ENCODE measurements around the gene KIF26A.

The KIF26A gene

DNA sequence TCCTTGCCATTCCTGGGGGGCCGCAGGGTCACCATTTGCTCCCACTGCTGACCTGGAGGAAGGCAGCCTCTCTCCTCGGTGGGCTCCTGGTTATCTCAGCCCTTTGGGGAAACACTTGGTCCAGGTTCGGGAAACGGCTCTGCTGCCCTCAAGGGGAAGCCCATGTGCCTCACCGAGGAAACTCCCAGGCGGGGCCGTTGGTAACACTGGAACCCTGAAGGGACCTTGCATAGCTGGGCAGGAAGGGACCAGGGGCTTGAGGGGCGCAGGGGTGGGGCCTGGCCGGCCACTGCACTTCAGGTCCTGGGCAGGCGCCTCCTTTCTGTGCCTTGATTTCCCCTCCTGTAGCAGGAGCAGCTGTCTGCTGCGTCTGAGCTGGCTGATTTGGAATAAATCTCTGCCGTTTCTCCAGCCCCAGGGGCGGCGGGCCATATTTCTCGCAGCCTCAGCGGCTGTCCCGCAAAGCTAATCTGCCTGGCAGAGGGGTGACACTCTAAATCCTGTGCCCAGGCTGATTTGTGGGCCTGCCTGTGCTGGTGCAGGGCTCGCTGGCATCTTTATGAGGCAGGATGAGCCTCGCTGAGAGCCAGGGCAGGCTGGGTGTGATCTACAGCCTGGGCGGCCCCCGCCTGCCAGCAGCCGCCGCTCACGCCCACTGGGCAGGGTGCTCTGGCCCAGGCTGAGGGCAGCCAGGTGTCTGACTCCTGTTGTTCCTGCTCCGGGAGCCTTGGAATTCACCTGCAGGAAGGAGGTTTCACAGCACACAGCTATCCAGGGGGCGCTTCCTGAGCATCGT lies 49.7 kb downstream of the KIF26A start:
- H3F3A ChIP-seq (ENCODE audit: insufficient read depth) = no peaks in the 10 kb centered on the region
- no peak overlapping the region for H3K27ac ChIP-seq (ENCODE audit: low read depth, low read length)
- H4K20me1 ChIP-seq (ENCODE audit: low read depth, low read length) = no peaks in the 10 kb centered on the region
- H3K9me2 ChIP-seq (replicated peaks; ENCODE audit: insufficient read depth, low read length) = no peaks in the 10 kb centered on the region
- H3K9me3 ChIP-seq (ENCODE audit: insufficient read depth, low read length) = no peaks in the 10 kb centered on the region
- no peak overlapping the region for H3K4me3 ChIP-seq (ENCODE audit: insufficient read depth, low read length, poor library complexity, severe bottlenecking)
- H2AFZ ChIP-seq (ENCODE audit: low read depth, low read length, severe bottlenecking) = no peak overlapping the region
- H3K36me3 ChIP-seq (ENCODE audit: low read length) = no peaks in the 10 kb centered on the region
- no peak overlapping the region for H3K9ac ChIP-seq (ENCODE audit: low read length)
- no peak for TF ChIP-seq EZH2phosphoT487 (conservative IDR thresholded peaks at IDR 0.05; ENCODE audit: low read length)
- no peak for TF ChIP-seq CTCF (IDR thresholded peaks at IDR 0.05; ENCODE audit: insufficient read depth, low read length, poor library complexity, severe bottlenecking)
- no peak overlapping the region for H3K4me2 ChIP-seq (ENCODE audit: low read depth, low read length, poor library complexity, severe bottlenecking)
- H3K27me3 ChIP-seq (ENCODE audit: low read length) = no peaks in the 10 kb centered on the region
- H3K79me2 ChIP-seq (ENCODE audit: insufficient read depth, low read length) = no peaks in the 10 kb centered on the region

DNA sequence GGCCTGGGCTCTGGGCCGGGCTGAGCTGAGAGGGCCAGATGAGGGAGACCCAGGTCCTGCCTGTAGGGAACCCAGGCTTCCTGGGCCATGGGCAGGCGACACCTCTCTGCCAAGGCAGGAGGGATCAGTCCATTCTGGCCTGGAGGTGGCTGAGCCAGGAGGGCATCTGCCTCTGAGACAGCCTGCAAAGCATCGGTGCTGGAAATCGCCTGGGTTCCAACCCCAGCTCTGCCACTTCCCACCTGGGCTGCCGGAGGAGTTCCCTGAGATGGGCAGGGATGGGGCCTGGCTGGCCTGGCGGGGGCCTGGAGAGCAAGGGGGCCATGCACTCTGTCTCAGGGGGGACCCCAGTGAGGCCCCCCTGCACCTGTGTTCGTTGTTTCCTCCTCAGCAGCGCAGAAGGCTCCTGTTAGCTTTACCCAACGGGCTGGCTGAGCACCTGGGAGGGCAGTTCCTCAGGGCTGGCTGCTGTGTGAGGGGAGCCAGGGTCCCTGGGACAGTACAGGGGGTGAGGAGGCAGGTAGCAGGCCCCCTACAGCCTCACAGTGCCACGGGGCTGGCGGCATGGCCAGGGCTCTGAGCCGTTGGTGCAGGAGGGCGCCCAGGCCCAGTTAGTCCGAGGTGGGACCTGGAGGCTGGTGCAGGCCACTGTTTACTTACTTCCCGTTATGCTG lies 50.5 kb downstream of the KIF26A start:
- no peaks in the 10 kb centered on the region for H3K36me3 ChIP-seq (ENCODE audit: low read length)
- TF ChIP-seq EZH2phosphoT487 (conservative IDR thresholded peaks at IDR 0.05; ENCODE audit: low read length) = no peak
- TF ChIP-seq CTCF (IDR thresholded peaks at IDR 0.05; ENCODE audit: insufficient read depth, low read length, poor library complexity, severe bottlenecking) = no peak
- H3K4me3 ChIP-seq (ENCODE audit: insufficient read depth, low read length, poor library complexity, severe bottlenecking) = no peak overlapping the region
- H4K20me1 ChIP-seq (ENCODE audit: low read depth, low read length) = no peaks in the 10 kb centered on the region
- no peak overlapping the region for H3K9ac ChIP-seq (ENCODE audit: low read length)
- H3K9me3 ChIP-seq (ENCODE audit: insufficient read depth, low read length) = no peaks in the 10 kb centered on the region
- H3K4me2 ChIP-seq (ENCODE audit: low read depth, low read length, poor library complexity, severe bottlenecking) = no peak overlapping the region
- H3K79me2 ChIP-seq (ENCODE audit: insufficient read depth, low read length) = no peaks in the 10 kb centered on the region
- H3F3A ChIP-seq (ENCODE audit: insufficient read depth) = no peaks in the 10 kb centered on the region
- no peak overlapping the region for H2AFZ ChIP-seq (ENCODE audit: low read depth, low read length, severe bottlenecking)
- no peak overlapping the region for H3K27ac ChIP-seq (ENCODE audit: low read depth, low read length)
- no peaks in the 10 kb centered on the region for H3K27me3 ChIP-seq (ENCODE audit: low read length)
- H3K9me2 ChIP-seq (replicated peaks; ENCODE audit: insufficient read depth, low read length) = no peaks in the 10 kb centered on the region

DNA sequence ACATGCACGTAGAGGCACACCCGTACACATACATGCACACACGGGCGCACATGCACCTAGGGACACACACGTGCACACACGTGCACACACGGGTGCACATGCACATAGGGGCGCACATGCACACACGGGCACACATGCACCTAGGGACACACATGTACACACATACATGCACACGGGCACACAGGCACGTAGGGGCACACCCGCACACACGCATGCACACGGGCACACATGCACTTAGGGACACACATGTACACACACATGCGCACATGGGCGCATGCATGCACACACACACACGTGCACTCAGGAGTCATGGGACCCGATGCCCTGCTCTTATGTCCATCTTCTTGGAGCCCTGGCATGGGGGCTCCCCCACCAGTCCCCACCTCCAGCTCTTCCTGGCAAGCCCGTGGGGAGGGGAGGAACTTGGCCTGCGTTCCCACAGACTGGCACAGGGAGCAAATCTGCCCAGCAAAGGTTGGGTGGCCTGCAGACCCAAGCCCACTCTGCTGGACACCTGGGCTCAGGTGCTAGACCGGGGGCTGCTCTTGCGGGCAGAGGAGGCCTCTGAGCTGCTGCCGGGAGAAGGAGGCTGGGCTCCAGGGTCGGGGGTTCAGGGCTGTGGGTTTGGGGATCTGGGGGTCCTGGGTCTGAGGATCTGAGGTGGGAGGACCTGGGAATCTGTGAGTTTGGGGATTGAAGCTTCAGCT lies 51.4 kb downstream of the KIF26A start:
- Histone ChIP-seq H3K36me3 (ENCODE audit: low read length) (no peaks in the 10 kb centered on the region), H4K20me1 (ENCODE audit: low read depth, low read length) (no peaks in the 10 kb centered on the region)
- TF ChIP-seq CTCF (IDR thresholded peaks at IDR 0.05; ENCODE audit: insufficient read depth, low read length, poor library complexity, severe bottlenecking) (no peak), EZH2phosphoT487 (conservative IDR thresholded peaks at IDR 0.05; ENCODE audit: low read length) (no peak)

More for the DNA sequence above, 51.4 kb downstream of the KIF26A start:
- Histone ChIP-seq H3K27ac (ENCODE audit: low read depth, low read length) (no peak overlapping the region), H2AFZ (ENCODE audit: low read depth, low read length, severe bottlenecking) (no peak overlapping the region), H3K79me2 (ENCODE audit: insufficient read depth, low read length) (no peaks in the 10 kb centered on the region), H3K4me3 (ENCODE audit: insufficient read depth, low read length, poor library complexity, severe bottlenecking) (no peak overlapping the region), H3K9me3 (ENCODE audit: insufficient read depth, low read length) (no peaks in the 10 kb centered on the region), H3K4me2 (ENCODE audit: low read depth, low read length, poor library complexity, severe bottlenecking) (no peak overlapping the region), H3F3A (ENCODE audit: insufficient read depth) (no peaks in the 10 kb centered on the region), H3K9me2 (replicated peaks; ENCODE audit: insufficient read depth, low read length) (no peaks in the 10 kb centered on the region), H3K9ac (ENCODE audit: low read length) (no peak overlapping the region), H3K27me3 (ENCODE audit: low read length) (no peaks in the 10 kb centered on the region)
